Measurements from ENCODE around the gene TBCE.
"Not testable (repeated sequence)": the region's sequence is repeated elsewhere in the genome, so short reads cannot be mapped to it uniquely, and the experiment has no call there.

TBCE gene

DNA sequence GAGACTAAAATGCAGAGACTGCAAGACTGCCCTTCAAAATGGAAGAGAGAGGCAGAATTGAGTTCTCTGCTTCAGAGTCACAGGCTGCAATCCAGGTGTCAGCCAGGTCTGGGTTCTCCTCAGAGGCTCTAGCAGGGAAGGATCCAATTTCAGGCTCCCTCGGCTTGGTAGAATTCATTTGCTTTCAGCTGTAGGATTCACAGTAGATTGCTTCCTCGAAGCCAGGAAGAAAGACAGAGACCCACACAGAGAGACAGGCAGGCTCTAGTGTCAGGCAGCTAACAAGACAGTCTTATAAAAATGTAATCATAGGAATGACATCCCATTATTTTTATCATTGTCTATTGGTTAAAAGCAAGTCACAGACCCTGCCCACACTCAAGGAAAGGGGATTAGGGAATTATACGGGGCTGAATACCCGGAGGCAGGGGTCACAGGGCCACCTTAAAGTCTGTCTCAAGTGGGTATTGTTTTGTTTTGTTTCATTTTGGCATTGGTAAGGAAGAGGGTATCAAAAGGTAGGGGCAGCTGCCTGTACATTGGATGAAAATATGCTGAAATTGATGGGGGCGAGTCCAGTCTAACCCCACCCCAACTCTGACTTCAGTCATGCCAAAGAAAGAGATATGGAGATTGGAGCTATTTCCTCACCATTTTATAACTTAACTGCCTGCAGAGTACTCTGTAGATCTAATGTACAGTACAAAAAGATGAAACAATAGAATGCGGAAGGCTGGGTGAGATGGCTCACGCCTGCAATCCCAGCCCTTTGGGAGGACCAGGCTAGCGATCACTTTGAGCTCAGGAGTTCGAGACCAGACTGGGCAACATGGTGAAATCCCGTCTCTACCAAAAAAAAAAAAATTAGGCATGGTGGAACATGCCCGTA, 9.5 kb upstream of the TBCE start:
- no peak for DNase-seq

DNA sequence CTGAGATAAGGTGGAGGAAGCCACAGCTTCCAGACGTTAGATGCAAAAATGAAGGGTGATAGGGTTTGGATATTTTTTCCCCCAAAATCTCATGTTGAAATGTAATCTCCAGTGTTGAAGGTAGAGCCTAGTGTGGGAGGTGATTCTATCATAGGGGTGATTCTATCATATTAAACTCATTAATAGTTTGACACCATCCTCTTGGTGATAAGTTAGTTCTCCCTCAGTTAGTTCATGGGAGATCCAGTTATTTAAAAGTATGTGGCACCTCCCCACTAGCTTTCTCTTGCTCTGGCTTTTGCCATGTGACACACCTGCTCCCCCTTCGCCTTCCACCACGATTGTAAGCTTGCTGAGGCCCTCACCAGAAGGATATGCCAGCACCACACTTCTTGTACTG, 8.3 kb upstream of the TBCE start:
- DNase-seq, result no peak

DNA sequence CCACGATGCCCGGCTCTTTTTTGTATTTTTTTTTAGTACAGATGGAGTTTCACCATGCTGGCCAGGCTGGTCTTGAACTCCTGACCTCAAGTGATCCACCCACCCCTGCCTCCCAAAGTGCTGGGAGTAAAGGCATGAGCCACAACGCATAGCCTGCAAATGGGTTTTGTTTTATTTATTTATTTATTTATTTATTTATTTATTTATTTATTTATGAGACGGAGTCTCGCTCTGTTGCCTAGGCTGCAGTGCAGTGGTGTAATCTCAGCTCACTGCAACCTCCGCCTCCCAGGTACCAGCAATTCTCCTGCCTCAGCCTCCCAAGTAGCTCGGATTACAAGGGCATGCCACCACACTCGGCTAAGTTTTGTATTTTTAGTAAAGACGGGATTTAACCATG, 3.0 kb upstream of the TBCE start:
- DNase-seq, result not testable (repeated sequence)

DNA sequence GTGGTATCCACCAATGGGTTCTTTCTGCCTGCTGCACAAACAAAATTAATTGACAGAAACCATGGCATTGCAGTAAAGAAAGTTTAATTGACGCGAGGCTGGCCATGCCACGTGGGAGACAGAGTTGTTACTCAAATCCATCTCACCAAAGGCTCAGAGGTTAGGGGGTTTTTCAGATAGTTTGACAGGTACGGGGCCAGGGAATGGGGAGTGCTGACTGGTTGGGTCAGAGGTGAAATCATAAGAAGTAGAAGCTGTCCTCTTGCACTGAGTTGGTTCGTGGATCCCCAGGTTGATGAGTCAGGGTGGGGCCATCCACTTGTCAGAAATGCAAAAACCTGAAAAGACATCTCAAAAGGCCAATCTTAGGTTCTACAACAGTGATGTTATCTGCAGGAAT, 941 bp upstream of the TBCE start:
- no peak for DNase-seq

DNA sequence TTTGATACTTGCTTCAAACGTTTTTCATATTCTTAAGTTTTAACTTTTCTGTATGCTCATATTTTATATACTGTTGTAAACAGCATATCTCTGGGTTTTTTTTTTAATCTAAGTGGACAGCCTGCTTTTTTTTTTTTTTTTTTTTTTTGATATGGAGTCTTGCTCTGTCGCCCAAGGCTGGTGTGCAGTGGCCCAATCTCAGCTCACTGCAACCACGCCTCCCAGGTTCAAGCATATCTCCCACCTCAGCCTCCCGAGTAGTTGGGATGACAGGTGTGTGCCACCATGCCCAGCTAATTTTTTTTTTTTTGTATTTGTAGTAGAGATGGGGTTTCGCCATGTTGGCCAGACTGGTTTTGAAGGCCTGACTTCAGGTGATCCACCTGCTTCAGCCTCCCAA, 1.2 kb downstream of the TBCE start:
- DNase-seq, result no peak

DNA sequence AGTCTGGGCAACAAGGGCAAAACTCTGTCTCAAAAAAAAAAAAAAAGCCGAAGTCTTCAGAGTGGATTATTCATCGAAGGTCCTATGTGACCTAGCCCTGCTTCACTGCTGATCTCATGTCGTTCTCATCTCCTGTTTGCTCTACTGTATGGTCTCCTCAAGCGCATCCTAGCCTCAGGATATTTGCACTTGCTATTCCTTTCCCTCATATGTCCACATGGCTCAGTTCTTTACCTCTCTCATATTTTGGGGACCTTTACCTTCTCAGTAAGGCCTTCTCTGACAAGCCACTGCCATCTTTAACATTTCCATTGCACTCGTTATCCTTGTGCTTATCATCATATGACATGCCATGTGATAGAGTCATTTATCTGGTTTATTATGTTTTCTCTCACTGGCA, 2.6 kb downstream of the TBCE start:
- no peak for DNase-seq

DNA sequence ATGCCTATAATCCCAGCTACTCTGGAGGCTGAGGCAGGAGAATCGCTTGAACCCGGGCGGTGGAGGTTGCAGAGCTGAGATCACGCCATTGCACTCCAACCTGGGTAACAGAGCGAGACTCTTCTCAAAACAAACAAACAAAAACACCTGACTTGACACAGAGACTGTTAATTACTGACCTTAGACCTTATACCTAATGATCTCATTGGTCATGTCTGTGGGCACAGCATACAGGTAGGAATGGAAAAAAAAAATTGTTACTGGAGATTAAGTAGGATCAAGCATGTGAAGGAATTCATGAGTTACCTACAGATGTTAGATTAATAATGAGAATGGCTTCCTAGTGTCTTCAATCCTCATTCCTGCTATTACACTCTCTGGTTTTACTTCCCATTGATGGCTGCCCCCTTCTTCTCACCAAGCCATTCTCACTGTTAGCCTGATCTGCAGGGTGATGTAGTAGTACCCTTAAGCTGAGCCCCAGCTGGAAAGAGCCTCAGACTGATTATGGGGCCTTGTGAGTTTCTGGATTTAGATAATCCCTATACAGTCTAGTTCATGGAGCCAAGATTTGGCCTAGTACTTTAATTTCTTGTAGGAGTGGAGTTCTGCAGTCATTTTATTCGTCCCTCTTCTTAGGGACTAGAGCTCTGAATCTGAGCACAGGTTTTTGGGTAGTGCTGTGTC, 8.8 kb downstream of the TBCE start:
- no peak for DNase-seq

DNA sequence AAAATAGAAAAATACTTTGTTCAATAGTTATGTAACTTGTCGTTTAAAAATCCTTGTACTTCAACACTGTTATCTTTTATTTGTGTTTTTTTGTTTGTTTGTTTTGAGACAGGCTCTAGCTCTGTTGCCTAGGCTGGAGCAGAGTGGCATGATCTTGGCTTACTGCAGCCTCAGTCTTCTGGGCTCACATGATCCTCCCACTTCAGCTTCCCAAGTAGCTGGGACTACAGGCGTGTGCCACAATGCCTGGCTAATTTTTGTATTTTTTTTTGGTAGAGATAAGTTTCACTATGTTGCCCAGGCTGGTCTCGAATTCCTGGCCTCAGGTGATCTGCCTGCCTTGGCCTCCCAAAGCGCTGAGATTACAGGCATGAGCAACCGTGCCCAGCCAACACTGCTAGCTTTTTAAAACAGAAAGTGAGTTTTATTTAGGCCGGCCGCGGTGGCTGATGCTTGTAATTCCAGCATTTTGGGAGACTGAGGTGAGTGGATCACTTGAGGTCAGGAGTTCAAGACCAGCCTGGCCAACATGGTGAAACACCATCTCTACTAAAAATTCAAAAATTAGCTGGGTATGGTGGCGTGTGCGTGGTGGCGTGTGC, 11.0 kb downstream of the TBCE start:
- not testable (repeated sequence) for DNase-seq

DNA sequence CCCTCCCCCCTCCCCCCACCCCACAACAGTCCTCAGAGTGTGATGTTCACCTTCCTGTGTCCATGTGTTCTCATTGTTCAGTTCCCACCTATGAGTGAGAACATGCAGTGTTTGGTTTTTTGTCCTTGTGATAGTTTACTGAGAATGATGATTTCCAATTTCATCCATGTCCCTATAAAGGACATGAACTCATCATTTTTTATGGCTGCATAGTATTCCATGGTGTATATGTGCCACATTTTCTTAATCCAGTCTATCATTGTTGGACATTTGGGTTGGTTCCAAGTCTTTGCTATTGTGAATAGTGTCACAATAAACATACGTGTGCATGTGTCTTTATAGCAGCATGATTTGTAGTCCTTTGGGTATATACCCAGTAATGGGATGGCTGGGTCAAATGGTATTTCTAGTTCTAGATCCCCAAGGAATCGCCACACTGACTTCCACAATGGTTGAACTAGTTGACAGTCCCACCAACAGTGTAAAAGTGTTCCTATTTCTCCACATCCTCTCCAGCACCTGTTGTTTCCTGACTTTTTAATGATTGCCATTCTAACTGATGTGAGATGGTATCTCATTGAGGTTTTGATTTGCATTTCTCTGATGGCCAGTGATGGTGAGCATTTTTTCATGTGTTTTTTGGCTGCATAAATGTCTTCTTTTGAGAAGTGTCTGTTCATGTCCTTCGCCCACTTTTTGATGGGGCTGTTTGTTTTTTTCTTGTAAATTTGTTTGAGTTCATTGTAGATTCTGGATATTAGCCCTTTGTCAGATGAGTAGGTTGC, 14.9 kb downstream of the TBCE start:
- not testable (repeated sequence) for DNase-seq

DNA sequence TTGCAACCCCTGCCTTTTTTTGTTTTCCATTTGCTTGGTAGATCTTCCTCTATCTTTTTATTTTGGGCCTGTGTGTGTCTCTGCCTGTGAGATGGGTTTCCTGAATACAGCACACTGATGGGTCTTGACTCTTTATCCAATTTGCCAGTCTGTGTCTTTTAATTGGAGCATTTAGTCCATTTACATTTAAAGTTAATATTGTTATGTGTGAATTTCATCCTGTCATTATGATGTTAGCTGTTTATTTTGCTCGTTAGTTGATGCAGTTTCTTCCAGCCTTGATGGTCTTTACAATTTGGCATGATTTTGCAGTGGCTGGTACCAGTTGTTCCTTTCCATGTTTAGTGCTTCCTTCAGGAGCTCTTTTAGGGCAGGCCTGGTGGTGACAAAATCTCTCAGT, 18.4 kb downstream of the TBCE start:
- DNase-seq, result not testable (repeated sequence)

DNA sequence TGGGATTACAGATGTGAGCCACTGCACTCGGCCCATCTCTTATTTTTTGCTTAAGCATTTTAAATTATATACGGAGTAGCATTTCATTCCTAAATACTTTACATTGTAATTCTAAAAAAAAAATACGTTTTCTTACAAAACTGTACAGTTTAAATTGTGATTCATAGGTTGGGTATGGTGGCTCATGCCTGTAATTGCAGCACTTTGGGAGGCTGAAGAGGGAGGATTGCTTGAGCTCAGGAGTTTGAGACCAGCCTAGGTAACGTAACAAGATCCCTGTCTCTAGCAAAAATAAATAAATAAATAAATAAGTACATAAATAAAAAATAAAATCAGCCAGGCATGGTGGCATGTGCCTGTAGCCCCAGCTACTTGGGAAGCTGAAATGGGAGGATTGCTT, 24.6 kb downstream of the TBCE start:
- no peak for DNase-seq

DNA sequence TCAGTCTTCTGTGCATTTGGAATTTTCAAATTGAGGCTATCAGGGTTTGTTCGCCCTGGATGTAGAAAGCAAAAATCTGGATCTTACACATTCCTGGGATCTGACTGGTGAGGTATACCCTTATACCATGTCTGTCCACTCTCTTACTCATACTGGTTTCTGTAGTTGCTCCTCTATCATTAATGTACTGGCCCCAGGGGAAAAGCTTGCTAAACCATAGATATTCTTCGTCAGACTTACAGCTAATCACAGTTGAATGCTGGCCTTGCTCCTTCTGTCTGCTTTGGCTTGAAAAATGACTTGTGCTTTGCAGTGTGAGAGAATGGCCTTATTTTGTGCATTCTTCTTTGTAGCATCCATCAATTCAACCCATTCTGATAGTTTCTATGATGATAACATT, 30.5 kb downstream of the TBCE start:
- no peak for DNase-seq

DNA sequence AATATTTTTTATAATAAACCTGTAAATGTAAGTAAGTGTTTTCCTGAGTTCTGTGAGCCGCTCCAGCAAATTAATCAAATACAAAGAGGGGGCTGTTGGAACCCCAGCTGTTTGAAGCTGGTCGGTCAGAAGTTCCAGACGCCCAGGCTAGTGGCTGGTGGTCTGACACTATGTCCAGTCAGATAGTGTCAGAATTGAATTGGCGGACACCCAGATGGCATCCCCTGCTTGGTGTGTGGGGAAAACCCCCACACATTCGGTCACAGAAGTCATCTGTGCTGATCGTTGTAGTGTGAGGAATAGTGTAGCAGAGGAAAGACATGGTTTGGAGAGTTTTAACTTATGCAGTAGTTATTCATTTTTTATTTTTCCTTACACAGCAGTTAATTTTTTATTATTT, 32.4 kb downstream of the TBCE start:
- no peak for DNase-seq

DNA sequence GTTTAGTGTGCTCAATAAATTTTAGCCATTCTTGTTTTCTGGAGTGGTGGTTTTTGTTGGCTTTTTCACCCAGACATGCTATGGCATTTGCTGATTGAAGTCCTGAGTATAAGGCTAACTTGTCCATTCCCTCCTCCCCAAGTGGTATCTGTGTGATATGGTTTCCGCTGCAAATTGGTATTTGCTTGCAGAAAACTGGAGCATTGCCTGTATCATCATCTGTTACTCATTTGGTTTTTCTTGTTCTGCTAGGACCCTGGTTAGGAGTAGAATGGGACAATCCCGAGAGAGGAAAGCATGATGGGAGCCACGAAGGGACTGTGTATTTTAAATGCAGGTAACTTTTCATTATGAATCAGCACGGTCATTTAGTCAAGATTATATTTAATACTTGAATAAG, 34.0 kb downstream of the TBCE start:
- DNase-seq, result no peak

DNA sequence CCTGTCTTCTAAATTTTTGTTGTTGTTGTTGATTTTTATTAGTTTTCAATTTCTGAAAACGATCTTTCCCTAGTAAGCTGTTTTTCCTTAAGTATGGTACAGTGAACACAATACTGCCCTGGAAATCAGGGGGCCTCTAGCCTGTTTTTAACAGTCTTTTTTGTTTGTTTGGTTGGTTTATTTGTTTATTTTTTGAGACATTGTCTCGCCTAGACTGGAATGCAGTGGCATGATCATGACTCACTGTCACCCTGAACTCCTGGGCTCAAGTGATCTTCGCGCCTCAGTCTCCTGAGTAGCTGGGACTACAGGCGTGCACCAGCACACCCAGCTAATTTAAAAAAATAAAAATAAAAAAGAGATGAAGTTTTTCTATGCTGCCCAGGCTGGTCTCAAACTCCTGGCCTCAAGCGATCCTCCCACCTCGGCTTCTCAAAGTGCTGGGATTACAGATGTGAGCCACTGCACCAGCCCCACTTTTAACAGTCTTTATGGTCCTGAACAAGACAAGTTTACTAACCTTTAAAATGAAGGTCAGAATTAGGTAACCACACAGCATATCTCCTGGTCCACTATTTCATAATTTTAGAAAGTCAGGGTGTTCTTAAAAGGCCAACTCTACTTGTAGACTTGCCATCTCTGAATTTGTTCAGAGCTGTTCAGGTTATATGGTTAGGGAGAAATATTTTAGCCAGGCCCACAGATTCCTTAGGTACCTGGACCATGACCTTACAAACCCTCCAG, 35.4 kb downstream of the TBCE start:
- DNase-seq, result no peak

DNA sequence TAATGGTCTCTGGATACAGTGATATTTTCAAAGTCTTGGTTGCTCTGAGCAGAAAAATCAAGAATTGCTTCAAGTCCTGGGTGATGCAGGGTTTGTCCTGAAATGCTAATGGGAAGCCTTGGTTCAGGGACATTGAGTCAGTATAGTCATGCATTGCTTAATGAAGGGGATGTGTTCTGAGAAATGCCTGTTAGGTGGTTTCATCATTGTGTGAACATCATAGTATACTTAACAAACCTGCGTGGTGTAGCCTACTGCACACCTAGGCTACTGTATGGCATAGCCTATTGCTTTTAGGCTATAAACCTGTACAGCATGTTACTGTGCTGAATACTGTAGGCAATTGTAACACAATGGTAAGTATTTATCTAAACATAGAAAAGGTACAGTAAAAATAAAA, 36.4 kb downstream of the TBCE start:
- DNase-seq, result no peak

DNA sequence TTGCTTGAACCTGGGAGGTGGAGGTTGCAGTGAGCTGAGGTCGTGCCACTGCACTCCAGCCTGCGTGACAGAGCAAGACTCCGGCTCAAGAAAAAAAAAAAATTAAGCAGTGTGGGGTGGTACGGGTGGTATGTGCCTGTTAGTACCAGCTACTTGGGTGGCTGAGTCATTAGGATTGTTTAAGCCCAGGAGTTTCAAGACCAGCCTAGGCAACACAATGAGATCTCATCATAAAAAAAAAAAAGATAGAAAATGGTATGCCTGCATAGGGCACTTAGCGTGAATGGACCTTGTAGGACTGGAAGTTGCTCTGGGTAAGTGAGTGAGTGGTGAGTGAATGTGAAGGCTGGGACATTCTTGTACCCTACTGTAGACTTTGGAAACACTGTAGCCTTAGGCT, 37.0 kb downstream of the TBCE start:
- no peak for DNase-seq

DNA sequence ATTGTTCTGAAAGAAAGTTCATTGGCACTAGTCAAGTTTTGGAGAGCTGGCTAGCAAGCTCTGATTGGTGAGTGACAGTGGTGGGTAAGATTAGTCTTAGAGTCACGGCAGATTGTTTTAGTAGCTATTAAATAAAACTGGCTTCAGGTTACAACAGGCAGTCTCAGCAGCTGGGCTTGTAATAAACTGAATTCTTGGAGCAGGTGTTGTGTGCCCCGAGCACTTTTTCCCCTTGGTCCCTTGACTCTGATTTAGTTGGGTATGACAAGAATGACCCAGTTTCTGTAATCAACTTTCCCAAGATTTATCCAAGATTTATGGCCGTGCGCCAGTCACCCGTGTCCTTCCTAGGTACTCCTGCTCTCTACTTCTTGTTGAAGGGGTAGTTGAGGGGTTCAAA, 40.2 kb downstream of the TBCE start:
- DNase-seq, result no peak

DNA sequence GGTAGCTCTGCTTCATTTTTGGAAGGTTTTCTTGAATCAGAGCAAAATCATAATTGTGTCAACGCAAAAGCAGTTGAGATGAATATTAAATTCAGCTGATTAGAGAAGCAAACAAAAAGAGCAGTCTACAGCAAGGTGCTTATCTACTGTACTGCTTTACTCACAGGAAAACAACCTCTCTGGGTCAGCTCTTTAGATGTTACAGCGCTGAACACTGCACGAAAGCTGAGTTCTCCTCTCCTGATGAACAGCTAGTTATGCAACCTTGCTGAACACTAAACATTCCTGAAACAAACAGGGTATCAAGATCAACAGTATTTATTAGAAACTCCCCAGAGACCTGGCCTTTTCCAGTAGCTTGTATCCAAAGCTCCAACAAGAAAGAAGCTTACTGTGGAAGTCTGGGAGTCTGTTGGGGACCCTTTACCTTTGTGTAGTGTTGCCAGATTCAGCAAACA, 41.3 kb downstream of the TBCE start:
- DNase-seq, result no peak

DNA sequence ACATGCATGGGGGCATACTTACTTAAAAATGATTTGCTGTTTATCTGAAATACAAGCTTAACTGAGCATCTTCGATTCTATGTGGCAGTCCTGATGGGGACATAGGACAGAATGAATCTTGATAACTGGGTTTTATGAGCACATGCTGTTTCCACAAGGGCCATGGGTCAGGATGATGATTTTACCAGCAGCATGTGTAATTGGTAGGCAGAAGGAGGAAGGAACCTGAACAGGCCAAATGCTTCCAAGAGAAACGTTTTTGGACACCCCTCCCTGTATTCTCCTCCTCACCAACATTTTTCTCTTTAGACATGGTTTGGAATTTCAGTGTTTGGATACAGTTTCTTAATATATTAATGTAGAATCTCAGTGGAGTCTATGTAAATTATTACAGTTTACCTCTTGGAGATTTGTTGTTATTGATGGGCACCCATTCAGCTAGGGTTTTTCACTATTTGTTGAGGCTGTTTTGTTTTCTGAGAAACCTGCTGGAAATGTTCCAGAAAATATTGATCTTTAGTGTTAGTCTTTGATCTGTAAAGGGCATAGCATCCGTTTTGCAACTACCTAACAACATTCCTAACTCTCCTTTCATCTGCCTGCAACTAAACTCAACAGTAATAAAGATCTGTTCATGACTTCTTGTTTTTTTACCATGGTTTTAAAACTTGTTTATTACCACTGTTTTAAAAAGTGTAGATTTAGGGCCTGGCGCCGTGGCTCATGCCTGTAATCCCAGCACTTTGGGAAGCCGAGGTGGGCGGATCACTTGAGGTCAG, 42.0 kb downstream of the TBCE start:
- DNase-seq, result no peak

DNA sequence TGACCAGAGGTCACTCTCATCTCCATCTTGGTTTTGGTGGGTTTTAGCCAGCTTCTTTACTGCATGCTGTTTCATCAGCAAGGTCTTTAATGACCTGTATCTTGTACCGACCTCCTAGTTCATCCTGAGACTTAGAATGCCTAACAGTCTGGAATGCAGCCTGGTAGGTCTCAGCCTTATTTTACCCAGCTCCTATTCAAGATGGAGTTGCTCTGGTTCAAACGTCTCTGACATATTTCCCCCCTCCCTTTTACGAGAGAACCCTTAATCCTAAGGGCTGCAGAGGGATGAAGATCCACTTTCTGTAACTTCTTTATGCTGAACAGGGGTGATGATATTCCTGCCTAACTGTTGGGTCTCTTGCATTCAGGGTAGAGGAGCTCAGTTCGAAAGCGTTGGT, 43.2 kb downstream of the TBCE start:
- DNase-seq, result no peak

All from T-helper 1 cell (primary cell).